H1 (cell line): ENCODE data around the gene PCP4L1.

Source experiments
- CTCF ChIP-seq, 3 experiments: IDR thresholded peaks; 1 replicate in 2 of 3; 2 replicates in 1 of 3; pipeline versions ENCODE4 v1.5.1 to v1.6.1; 2011; ENCODE audit warnings: low read length in 3 of 3, mild to moderate bottlenecking in 3 of 3, inconsistent platforms in 2 of 3, low read depth in 1 of 3, moderate library complexity in 1 of 3; ENCODE audit not compliant: insufficient read depth in 1 of 3; ENCODE audit errors: control extremely low read depth in 1 of 3
- EP300 ChIP-seq, 2 experiments: IDR thresholded peaks; 1 replicate in 1 of 2; 2 replicates in 1 of 2; pipeline ENCODE4 v1.6.1; 2011 to 2012; ENCODE audit warnings: low read depth in 2 of 2, low read length in 2 of 2, mild to moderate bottlenecking in 2 of 2, borderline replicate concordance in 1 of 2, inconsistent platforms in 1 of 2, moderate library complexity in 1 of 2
- MAX ChIP-seq: IDR thresholded peaks from 2 replicates; pipeline ENCODE4 v1.6.1; 2012; ENCODE audit warnings: inconsistent platforms
- POLR2A ChIP-seq, 2 experiments: IDR thresholded peaks; 1 replicate in 1 of 2; 2 replicates in 1 of 2; pipeline ENCODE4 v1.6.1; 2011; ENCODE audit warnings: low read depth in 2 of 2, low read length in 2 of 2, mild to moderate bottlenecking in 2 of 2; ENCODE audit errors: control extremely low read depth in 1 of 2
- POLR2AphosphoS5 ChIP-seq: IDR thresholded peaks from 2 replicates; pipeline ENCODE4 v1.6.1; 2011; ENCODE audit warnings: low read depth, low read length
- POU5F1 ChIP-seq: IDR thresholded peaks from 2 replicates; pipeline ENCODE4 v1.6.1; 2011; ENCODE audit warnings: low read depth, mild to moderate bottlenecking, low read length, moderate library complexity
- ZNF274 ChIP-seq: IDR thresholded peaks from 2 replicates; pipeline ENCODE4 v1.7.0; 2012; ENCODE audit warnings: low read length, borderline replicate concordance; ENCODE audit errors: extremely low read depth

- no peak for TF ChIP-seq MAX
- TF ChIP-seq ZNF274, result no peak
- no peak for TF ChIP-seq POLR2A (IDR thresholded peaks at IDR 0.05; ENCODE audit: control extremely low read depth in 1 of 2, low read depth in 2 of 2, low read length in 2 of 2)
- no peak for TF ChIP-seq POLR2AphosphoS5
- TF ChIP-seq CTCF (IDR thresholded peaks at IDR 0.05; ENCODE audit: control extremely low read depth in 1 of 3, insufficient read depth in 1 of 3, low read depth in 1 of 3, low read length in 3 of 3), result no peak
- no peak for TF ChIP-seq POU5F1
- no peak for TF ChIP-seq EP300 (IDR thresholded peaks at IDR 0.05; ENCODE audit: borderline replicate concordance in 1 of 2, low read depth in 2 of 2, low read length in 2 of 2)
These were observed 16.2 kb upstream of the PCP4L1 start for GRCh38 chr1:161242313-161242712.
